GM21723 (cell line): ENCODE measurements around the gene RIN3.
"Not testable (repeated sequence)": the region's sequence is repeated elsewhere in the genome, so short reads cannot be mapped to it uniquely, and the experiment has no call there.

Experiments
- ATAC-seq: cut with Tn5 transposase; IDR thresholded peaks from one replicate; pipeline ENCODE4 v1.9.1; 2021; ENCODE audit warnings: mild to moderate bottlenecking, moderate library complexity; ENCODE audit not compliant: unreplicated experiment

RIN3 gene

GRCh38 chr14:92658160-92658559, 144.6 kb downstream of the RIN3 start:
- no peak for ATAC-seq

- ATAC-seq: no peak
These were observed 145.1 kb downstream of the RIN3 start for GRCh38 chr14:92658684-92659083.

GRCh38 chr14:92659765-92660561, 146.4 kb downstream of the RIN3 start:
- ATAC-seq: peak; percentile 45

GRCh38 chr14:92660571-92660970, 147.0 kb downstream of the RIN3 start:
- no peak for ATAC-seq

GRCh38 chr14:92663049-92663448, 149.5 kb downstream of the RIN3 start:
- no peak for ATAC-seq

- no peak for ATAC-seq
These were observed 152.1 kb downstream of the RIN3 start for GRCh38 chr14:92665661-92666110.

- no peak for ATAC-seq
These were observed 152.7 kb downstream of the RIN3 start for GRCh38 chr14:92666251-92666650.

- no peak for ATAC-seq
These were observed 154.8 kb downstream of the RIN3 start for GRCh38 chr14:92668276-92668973.

GRCh38 chr14:92670160-92670559, 156.6 kb downstream of the RIN3 start:
- no peak for ATAC-seq

- ATAC-seq: no peak
These were observed 157.2 kb downstream of the RIN3 start for GRCh38 chr14:92670643-92671366.

GRCh38 chr14:92673601-92674150, 160.1 kb downstream of the RIN3 start:
- ATAC-seq: no peak

GRCh38 chr14:92675421-92675820, 161.8 kb downstream of the RIN3 start:
- ATAC-seq: no peak

- no peak for ATAC-seq
These were observed 162.4 kb downstream of the RIN3 start for GRCh38 chr14:92675976-92676375.

- ATAC-seq: no peak
These were observed 163.0 kb downstream of the RIN3 start for GRCh38 chr14:92676403-92677086.

GRCh38 chr14:92677087-92677668, 163.6 kb downstream of the RIN3 start:
- peak; percentile 76 for ATAC-seq

- no peak for ATAC-seq
These were observed 164.4 kb downstream of the RIN3 start for GRCh38 chr14:92677955-92678354.

- no peak for ATAC-seq
These were observed 165.2 kb downstream of the RIN3 start for GRCh38 chr14:92678766-92679165.

- ATAC-seq: no peak
These were observed 165.7 kb downstream of the RIN3 start for GRCh38 chr14:92679246-92679645.

- ATAC-seq: not testable (repeated sequence)
These were observed 166.7 kb downstream of the RIN3 start for GRCh38 chr14:92680330-92680729.
